ENCODE measurements around the gene CILP2. TPM values are rescaled to one million over a fixed set of nuclear protein-coding genes. Genes with fewer than 3 reads are reported as not detected.

Gene CILP2
- total RNA-seq, 4 donors from 2014 or later: 0.17 to 1.4 TPM; not detected in 2

GRCh38 chr19:19578252-19578651, 40.2 kb downstream of the CILP2 start:
- 85 to 89% methylated on average over 6 of the region's 6 CpGs for WGBS, 2 donors
- DNase-seq (ENCODE audit: low spot score in 2 of 2): no peak
- TF ChIP-seq POLR2A (IDR thresholded peaks at IDR 0.05) (no peak), CTCF (IDR thresholded peaks at IDR 0.05) (no peak)
- H3K4me3 ChIP-seq (ENCODE audit: low read depth, poor library complexity, severe bottlenecking): no peak overlapping the region
- intact Hi-C loops (cut with DNase I; ENCODE audit: low total_unique reads): no loop called here

- H3K4me3 ChIP-seq (ENCODE audit: low read depth, poor library complexity, severe bottlenecking): no peak overlapping the region
- WGBS, 2 donors: 69 to 80% methylated on average over 24 to 25 of the region's 25 CpGs
- DNase-seq (ENCODE audit: low spot score in 2 of 2): no peak
- TF ChIP-seq CTCF (IDR thresholded peaks at IDR 0.05) (no peak), POLR2A (IDR thresholded peaks at IDR 0.05) (no peak)
- intact Hi-C loops (cut with DNase I; ENCODE audit: low total_unique reads): no loop called here
These were observed 41.7 kb downstream of the CILP2 start for GRCh38 chr19:19579533-19580361.

DNA sequence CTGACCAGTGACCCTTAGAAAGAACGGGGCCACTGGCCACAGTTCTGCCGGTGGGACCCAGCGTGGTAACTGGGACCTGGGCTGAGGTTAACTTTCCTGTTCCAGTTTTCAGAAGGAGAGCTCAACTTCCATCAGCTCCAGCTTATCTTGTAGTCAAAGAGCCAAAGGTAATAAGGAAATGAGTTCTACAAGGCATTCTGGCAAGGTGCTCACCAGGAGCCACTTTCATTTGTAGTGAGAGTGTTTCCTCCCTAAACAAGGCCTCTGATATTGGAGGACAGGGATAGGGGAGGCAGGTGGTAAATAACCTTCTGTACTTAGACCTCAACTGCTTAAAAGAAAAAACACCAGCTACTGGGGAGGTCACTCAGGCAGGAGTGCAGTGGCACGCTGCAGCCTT, 42.4 kb downstream of the CILP2 start:
- intact Hi-C loops (cut with DNase I; ENCODE audit: low total_unique reads): no loop called here
- DNase-seq (ENCODE audit: low spot score in 2 of 2): no peak
- TF ChIP-seq POLR2A (IDR thresholded peaks at IDR 0.05) (no peak), CTCF (IDR thresholded peaks at IDR 0.05) (no peak)
- no peak overlapping the region for H3K4me3 ChIP-seq (ENCODE audit: low read depth, poor library complexity, severe bottlenecking)
- WGBS, 2 donors: 82 to 89% methylated on average over 4 of the region's 4 CpGs

DNA sequence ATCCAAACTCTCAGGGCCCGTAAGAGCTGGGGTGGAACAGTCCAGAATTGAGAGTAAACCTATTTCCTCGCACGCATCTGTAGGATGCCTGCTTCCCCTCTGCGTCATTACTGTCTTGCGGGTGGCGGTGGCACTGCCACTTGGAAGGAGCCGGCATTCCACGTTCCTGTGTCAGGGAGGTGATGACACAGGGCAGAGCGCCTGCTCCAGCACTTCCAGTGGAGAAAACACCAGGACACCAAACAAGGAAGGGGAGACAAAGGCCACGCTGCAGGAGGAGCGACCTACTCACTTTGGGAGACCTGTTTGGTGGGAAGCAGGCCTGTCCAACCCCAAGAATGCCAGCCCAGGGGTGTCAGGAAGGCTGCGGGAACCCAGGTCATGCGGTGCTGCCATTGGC, 43.3 kb downstream of the CILP2 start:
- intact Hi-C loops (cut with DNase I; ENCODE audit: low total_unique reads): no loop called here
- TF ChIP-seq POLR2A (IDR thresholded peaks at IDR 0.05): no peak
- no peak for TF ChIP-seq CTCF (IDR thresholded peaks at IDR 0.05)
- no peak for DNase-seq (ENCODE audit: low spot score in 2 of 2)
- no peak overlapping the region for H3K4me3 ChIP-seq (ENCODE audit: low read depth, poor library complexity, severe bottlenecking)
- 88 to 92% methylated on average over 13 of the region's 13 CpGs for WGBS, 2 donors

GRCh38 chr19:19582471-19582870, 44.4 kb downstream of the CILP2 start:
- WGBS, 2 donors: 94 to 95% methylated on average over 6 of the region's 6 CpGs
- no peak overlapping the region for H3K4me3 ChIP-seq (ENCODE audit: low read depth, poor library complexity, severe bottlenecking)
- intact Hi-C loops (cut with DNase I; ENCODE audit: low total_unique reads): no loop called here
- DNase-seq (ENCODE audit: low spot score in 2 of 2): no peak
- TF ChIP-seq CTCF (IDR thresholded peaks at IDR 0.05) (no peak), POLR2A (IDR thresholded peaks at IDR 0.05) (no peak)

- no peak for DNase-seq (ENCODE audit: low spot score in 2 of 2)
- H3K4me3 ChIP-seq (ENCODE audit: low read depth, poor library complexity, severe bottlenecking): no peak overlapping the region
- WGBS, 2 donors: 92 to 96% methylated on average over 6 of the region's 6 CpGs
- intact Hi-C loops (cut with DNase I; ENCODE audit: low total_unique reads): no loop called here
- TF ChIP-seq CTCF (IDR thresholded peaks at IDR 0.05) (no peak), POLR2A (IDR thresholded peaks at IDR 0.05) (no peak)
These were observed 46.3 kb downstream of the CILP2 start for GRCh38 chr19:19584356-19584755.

All from lower leg skin (tissue), 4 donors.